ENCODE results near the gene NSDHL. TPM values are rescaled to one million over a fixed set of nuclear protein-coding genes. Genes with fewer than 3 reads are reported as not detected.

Gene NSDHL
- total and polyA plus RNA-seq, 4 donors: 12.8 to 33.4 (median 25.4) TPM

DNA sequence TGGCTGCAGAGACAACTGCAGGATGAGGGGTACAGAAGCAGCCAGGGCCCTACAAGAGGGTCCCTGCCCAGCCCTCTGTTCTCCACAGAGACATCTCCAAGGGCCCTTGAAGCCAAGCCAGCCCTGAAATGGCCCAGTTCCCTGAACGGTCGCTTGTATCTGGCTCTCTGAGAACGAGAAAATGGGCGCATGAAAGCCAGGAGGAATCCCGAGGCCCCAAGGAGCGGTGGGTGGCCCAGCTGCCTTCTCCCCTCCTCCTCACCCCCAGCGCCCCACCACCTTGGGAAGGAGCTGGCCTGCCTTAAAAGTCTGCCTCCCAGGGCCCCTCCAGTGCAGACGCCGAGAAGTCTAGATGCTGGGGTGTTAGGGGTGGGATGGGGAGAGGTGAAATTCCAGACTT is 72.7 kb downstream of the NSDHL start:
- Histone ChIP-seq H3K9me3 (ENCODE audit: control insufficient read depth in 4 of 4, insufficient read depth in 3 of 4, low read length in 3 of 4) (peaks cover 0 to 2% (median 0%) of the 10 kb centered on the region in 4 donors), H3K9ac (ENCODE audit: insufficient read depth in 1 of 2, low read length in 2 of 2) (no peak overlapping the region), H3K27me3 (ENCODE audit: control insufficient read depth in 3 of 3, insufficient read depth in 3 of 3, low read length in 2 of 3) (peaks cover 0 to 6% (median 0%) of the 10 kb centered on the region in 3 donors), H3K36me3 (ENCODE audit: control insufficient read depth in 4 of 4, insufficient read depth in 4 of 4, low read length in 4 of 4) (no peaks in the 10 kb centered on the region), H3K4me3 (no peak overlapping the region), H3K27ac (ENCODE audit: low read depth in 1 of 2, low read length in 1 of 2) (no peak overlapping the region), H3K4me1 (ENCODE audit: control insufficient read depth in 5 of 5, insufficient read depth in 5 of 5, low read length in 5 of 5) (peaks cover 0 to 12% (median 0%) of the 10 kb centered on the region in 5 donors)
- TF ChIP-seq, protein P1, sequence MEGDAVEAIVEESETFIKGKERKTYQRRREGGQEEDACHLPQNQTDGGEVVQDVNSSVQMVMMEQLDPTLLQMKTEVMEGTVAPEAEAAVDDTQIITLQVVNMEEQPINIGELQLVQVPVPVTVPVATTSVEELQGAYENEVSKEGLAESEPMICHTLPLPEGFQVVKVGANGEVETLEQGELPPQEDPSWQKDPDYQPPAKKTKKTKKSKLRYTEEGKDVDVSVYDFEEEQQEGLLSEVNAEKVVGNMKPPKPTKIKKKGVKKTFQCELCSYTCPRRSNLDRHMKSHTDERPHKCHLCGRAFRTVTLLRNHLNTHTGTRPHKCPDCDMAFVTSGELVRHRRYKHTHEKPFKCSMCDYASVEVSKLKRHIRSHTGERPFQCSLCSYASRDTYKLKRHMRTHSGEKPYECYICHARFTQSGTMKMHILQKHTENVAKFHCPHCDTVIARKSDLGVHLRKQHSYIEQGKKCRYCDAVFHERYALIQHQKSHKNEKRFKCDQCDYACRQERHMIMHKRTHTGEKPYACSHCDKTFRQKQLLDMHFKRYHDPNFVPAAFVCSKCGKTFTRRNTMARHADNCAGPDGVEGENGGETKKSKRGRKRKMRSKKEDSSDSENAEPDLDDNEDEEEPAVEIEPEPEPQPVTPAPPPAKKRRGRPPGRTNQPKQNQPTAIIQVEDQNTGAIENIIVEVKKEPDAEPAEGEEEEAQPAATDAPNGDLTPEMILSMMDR (IDR thresholded peaks at IDR 0.05; ENCODE audit: control extremely low read depth, extremely low read depth): no peak
- DNase-seq: no peak
- no peak for ATAC-seq (ENCODE audit: insufficient read depth, low FRiP score)
- 69 to 100% methylated on average over 2 to 9 of the region's 9 CpGs for WGBS, 2 donors

- no peak overlapping the region for H3K4me3 ChIP-seq
- peak; percentile 53 to 73 (median 56) for DNase-seq
- peaks cover 0 to 6% (median 0%) of the 10 kb centered on the region in 3 donors for H3K27me3 ChIP-seq (ENCODE audit: control insufficient read depth in 3 of 3, insufficient read depth in 3 of 3, low read length in 2 of 3)
- H3K27ac ChIP-seq (ENCODE audit: low read depth in 1 of 2, low read length in 1 of 2): no peak overlapping the region
- H3K9me3 ChIP-seq (ENCODE audit: control insufficient read depth in 4 of 4, insufficient read depth in 3 of 4, low read length in 3 of 4): peaks cover 0 to 2% (median 0%) of the 10 kb centered on the region in 4 donors
- H3K9ac ChIP-seq (ENCODE audit: insufficient read depth in 1 of 2, low read length in 2 of 2): no peak overlapping the region
- no peaks in the 10 kb centered on the region for H3K36me3 ChIP-seq (ENCODE audit: control insufficient read depth in 4 of 4, insufficient read depth in 4 of 4, low read length in 4 of 4)
- peak; percentile 67 for ATAC-seq (ENCODE audit: insufficient read depth, low FRiP score)
- 34 to 42% methylated on average over 15 to 20 of the region's 20 CpGs for WGBS, 2 donors
- H3K4me1 ChIP-seq (ENCODE audit: control insufficient read depth in 5 of 5, insufficient read depth in 5 of 5, low read length in 5 of 5): peaks cover 0 to 12% (median 0%) of the 10 kb centered on the region in 5 donors
- TF ChIP-seq, protein P1 (IDR thresholded peaks at IDR 0.05; ENCODE audit: control extremely low read depth, extremely low read depth): peak; percentile 34
Measured at GRCh38 chrX:152904151-152905080, 73.6 kb downstream of the NSDHL start.

DNA sequence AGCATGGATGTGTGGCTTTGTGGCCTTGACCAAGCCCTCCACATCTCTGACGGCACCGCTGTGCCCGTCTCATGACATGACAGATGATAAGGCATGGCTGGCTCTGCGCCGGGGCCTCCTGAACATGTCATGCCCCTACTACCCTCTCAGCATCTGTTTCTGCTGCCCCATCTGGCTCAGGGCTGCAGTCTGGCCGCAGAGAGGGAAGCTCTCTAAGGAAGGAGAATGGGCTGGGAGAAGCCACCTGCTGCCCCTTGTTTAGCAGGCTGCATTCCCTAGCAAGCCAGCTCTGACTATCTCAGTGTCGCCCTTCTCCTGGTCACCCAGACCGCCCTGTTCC is 74.2 kb downstream of the NSDHL start:
- Histone ChIP-seq H3K36me3 (ENCODE audit: control insufficient read depth in 4 of 4, insufficient read depth in 4 of 4, low read length in 4 of 4) (no peaks in the 10 kb centered on the region), H3K27me3 (ENCODE audit: control insufficient read depth in 3 of 3, insufficient read depth in 3 of 3, low read length in 2 of 3) (peaks cover 0 to 6% (median 0%) of the 10 kb centered on the region in 3 donors), H3K9ac (ENCODE audit: insufficient read depth in 1 of 2, low read length in 2 of 2) (no peak overlapping the region), H3K4me1 (ENCODE audit: control insufficient read depth in 5 of 5, insufficient read depth in 5 of 5, low read length in 5 of 5) (peaks cover 0 to 12% (median 0%) of the 10 kb centered on the region in 5 donors), H3K9me3 (ENCODE audit: control insufficient read depth in 4 of 4, insufficient read depth in 3 of 4, low read length in 3 of 4) (peaks cover 0 to 2% (median 0%) of the 10 kb centered on the region in 4 donors), H3K4me3 (no peak overlapping the region), H3K27ac (ENCODE audit: low read depth in 1 of 2, low read length in 1 of 2) (no peak overlapping the region)
- TF ChIP-seq, protein P1 (IDR thresholded peaks at IDR 0.05; ENCODE audit: control extremely low read depth, extremely low read depth): no peak
- no peak for DNase-seq
- WGBS, 2 donors: 78 to 83% methylated on average over 8 of the region's 8 CpGs
- ATAC-seq (ENCODE audit: insufficient read depth, low FRiP score): no peak

All from lung (tissue), 12 donors.